H1 (cell line): Measurements from ENCODE around the gene IFI44L. TPM values are rescaled to one million over a fixed set of nuclear protein-coding genes. Genes with fewer than 3 reads are reported as not detected.

Experiments used
- CREB1 ChIP-seq: IDR thresholded peaks from 2 replicates; pipeline ENCODE4 v1.6.1; 2012; ENCODE audit warnings: inconsistent platforms
- polyA plus RNA-seq, 7 experiments: library from polyadenylated mRNA; depleted of rRNA in 3 of 7; stranded (reverse) in 5 of 7; unstranded in 2 of 7; fragments of >200 nt in 5 of 7; fragments of 200-250 nt in 2 of 7; gene quantifications; 1 replicate in 5 of 7; 2 replicates in 1 of 7; 4 replicates in 1 of 7; pipeline versions ENCODE4 v1.2.1 to v1.2.3, GENCODE V29; 2011 to 2013; ENCODE audit warnings: missing spikeins in 2 of 7, mixed read lengths in 2 of 7
- total RNA-seq: library from RNA; stranded (reverse); fragmentation: NEBNext Ultra II Directional; extraction: Animal tissue kit (Norgen Biotek cat#: 25700); gene quantifications from 2 replicates; pipeline ENCODE4 v1.2.1, GENCODE V29; 2021
- TF ChIP-seq, protein P1 (sequence below): fragments of 300-600 bp; sonication (generic); IDR thresholded peaks from 2 replicates; pipeline ENCODE4 v1.7.1; 2012; ENCODE audit warnings: low read length, moderate library complexity, mild to moderate bottlenecking, inconsistent platforms; ENCODE audit not compliant: insufficient replicate concordance

IFI44L gene
- total and polyA plus RNA-seq, 2 of the 8 experiments (the other 6 are each of a cell fraction or from before 2014, with no cell fraction given): not detected

DNA sequence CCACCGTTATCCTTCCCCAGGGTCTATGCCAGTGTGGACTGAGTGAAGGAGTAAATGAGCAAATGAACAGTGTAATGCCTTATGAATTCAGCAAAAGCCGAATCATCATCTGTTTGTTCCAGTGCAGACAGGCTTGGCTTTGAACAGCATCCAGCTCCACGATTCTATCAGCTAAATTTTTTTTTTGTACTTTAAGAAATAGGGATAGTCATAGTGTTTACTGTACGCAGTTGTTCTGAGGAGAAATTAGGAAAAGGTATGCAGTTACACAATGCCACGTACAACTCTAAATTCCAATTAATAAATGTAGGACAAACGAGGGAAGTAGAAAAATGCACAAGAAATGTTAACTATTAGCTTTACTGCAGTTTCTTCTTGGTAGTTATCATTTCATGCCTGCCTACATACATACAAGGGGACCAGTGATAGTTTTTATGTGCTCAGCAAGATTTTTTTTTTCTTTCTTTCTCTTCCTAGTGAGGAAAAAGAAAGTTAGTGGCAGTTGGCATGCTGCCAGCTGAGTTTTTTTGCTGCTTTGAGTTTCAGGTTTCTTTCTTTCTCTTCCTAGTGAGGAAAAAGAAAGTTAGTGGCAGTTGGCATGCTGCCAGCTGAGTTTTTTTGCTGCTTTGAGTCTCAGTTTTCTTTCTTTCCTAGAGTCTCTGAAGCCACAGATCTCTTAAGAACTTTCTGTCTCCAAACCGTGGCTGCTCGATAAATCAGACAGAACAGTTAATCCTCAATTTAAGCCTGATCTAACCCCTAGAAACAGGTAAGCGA lies at the start of gene IFI44L (continued):
- TF ChIP-seq, protein P1, sequence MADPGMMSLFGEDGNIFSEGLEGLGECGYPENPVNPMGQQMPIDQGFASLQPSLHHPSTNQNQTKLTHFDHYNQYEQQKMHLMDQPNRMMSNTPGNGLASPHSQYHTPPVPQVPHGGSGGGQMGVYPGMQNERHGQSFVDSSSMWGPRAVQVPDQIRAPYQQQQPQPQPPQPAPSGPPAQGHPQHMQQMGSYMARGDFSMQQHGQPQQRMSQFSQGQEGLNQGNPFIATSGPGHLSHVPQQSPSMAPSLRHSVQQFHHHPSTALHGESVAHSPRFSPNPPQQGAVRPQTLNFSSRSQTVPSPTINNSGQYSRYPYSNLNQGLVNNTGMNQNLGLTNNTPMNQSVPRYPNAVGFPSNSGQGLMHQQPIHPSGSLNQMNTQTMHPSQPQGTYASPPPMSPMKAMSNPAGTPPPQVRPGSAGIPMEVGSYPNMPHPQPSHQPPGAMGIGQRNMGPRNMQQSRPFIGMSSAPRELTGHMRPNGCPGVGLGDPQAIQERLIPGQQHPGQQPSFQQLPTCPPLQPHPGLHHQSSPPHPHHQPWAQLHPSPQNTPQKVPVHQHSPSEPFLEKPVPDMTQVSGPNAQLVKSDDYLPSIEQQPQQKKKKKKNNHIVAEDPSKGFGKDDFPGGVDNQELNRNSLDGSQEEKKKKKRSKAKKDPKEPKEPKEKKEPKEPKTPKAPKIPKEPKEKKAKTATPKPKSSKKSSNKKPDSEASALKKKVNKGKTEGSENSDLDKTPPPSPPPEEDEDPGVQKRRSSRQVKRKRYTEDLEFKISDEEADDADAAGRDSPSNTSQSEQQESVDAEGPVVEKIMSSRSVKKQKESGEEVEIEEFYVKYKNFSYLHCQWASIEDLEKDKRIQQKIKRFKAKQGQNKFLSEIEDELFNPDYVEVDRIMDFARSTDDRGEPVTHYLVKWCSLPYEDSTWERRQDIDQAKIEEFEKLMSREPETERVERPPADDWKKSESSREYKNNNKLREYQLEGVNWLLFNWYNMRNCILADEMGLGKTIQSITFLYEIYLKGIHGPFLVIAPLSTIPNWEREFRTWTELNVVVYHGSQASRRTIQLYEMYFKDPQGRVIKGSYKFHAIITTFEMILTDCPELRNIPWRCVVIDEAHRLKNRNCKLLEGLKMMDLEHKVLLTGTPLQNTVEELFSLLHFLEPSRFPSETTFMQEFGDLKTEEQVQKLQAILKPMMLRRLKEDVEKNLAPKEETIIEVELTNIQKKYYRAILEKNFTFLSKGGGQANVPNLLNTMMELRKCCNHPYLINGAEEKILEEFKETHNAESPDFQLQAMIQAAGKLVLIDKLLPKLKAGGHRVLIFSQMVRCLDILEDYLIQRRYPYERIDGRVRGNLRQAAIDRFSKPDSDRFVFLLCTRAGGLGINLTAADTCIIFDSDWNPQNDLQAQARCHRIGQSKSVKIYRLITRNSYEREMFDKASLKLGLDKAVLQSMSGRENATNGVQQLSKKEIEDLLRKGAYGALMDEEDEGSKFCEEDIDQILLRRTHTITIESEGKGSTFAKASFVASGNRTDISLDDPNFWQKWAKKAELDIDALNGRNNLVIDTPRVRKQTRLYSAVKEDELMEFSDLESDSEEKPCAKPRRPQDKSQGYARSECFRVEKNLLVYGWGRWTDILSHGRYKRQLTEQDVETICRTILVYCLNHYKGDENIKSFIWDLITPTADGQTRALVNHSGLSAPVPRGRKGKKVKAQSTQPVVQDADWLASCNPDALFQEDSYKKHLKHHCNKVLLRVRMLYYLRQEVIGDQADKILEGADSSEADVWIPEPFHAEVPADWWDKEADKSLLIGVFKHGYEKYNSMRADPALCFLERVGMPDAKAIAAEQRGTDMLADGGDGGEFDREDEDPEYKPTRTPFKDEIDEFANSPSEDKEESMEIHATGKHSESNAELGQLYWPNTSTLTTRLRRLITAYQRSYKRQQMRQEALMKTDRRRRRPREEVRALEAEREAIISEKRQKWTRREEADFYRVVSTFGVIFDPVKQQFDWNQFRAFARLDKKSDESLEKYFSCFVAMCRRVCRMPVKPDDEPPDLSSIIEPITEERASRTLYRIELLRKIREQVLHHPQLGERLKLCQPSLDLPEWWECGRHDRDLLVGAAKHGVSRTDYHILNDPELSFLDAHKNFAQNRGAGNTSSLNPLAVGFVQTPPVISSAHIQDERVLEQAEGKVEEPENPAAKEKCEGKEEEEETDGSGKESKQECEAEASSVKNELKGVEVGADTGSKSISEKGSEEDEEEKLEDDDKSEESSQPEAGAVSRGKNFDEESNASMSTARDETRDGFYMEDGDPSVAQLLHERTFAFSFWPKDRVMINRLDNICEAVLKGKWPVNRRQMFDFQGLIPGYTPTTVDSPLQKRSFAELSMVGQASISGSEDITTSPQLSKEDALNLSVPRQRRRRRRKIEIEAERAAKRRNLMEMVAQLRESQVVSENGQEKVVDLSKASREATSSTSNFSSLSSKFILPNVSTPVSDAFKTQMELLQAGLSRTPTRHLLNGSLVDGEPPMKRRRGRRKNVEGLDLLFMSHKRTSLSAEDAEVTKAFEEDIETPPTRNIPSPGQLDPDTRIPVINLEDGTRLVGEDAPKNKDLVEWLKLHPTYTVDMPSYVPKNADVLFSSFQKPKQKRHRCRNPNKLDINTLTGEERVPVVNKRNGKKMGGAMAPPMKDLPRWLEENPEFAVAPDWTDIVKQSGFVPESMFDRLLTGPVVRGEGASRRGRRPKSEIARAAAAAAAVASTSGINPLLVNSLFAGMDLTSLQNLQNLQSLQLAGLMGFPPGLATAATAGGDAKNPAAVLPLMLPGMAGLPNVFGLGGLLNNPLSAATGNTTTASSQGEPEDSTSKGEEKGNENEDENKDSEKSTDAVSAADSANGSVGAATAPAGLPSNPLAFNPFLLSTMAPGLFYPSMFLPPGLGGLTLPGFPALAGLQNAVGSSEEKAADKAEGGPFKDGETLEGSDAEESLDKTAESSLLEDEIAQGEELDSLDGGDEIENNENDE: no peak
- TF ChIP-seq CREB1: no peak
- TF ChIP-seq, all 59 proteins: peak for 0
